ENCODE measurements around the gene NRIP1. TPM values are rescaled to one million over a fixed set of nuclear protein-coding genes. Genes with fewer than 3 reads are reported as not detected.

Gene NRIP1
- total RNA-seq, 4 donors from 2014 or later: 31.0 to 33.0 (median 32.2) TPM

- no peak for TF ChIP-seq EP300 (IDR thresholded peaks at IDR 0.05)
- no peak for TF ChIP-seq POLR2A (IDR thresholded peaks at IDR 0.05)
- TF ChIP-seq CTCF (IDR thresholded peaks at IDR 0.05): no peak
- H3K9me3 ChIP-seq: peaks cover 0 to 4% (median 0%) of the 10 kb centered on the region in 4 donors
- DNase-seq (ENCODE audit: low spot score in 2 of 2): no peak
- no peaks in the 10 kb centered on the region for H3K36me3 ChIP-seq
- H3K4me1 ChIP-seq: peaks cover 0 to 16% (median 0%) of the 10 kb centered on the region in 4 donors
- no peak overlapping the region for H3K27ac ChIP-seq
- no peak overlapping the region for H3K4me3 ChIP-seq
- WGBS, 2 donors: 78 to 79% methylated on average over 2 of the region's 2 CpGs
- H3K27me3 ChIP-seq: no peaks in the 10 kb centered on the region
Observed at GRCh38 chr21:15018382-15018781, 46.4 kb downstream of the NRIP1 start.

GRCh38 chr21:15015622-15016471, 49.0 kb downstream of the NRIP1 start:
- WGBS, 2 donors: 66 to 78% methylated on average over 5 of the region's 5 CpGs
- H3K36me3 ChIP-seq: peaks cover 0 to 5% (median 0%) of the 10 kb centered on the region in 3 donors
- no peak overlapping the region for H3K27ac ChIP-seq
- H3K9me3 ChIP-seq: no peaks in the 10 kb centered on the region
- no peaks in the 10 kb centered on the region for H3K27me3 ChIP-seq
- no peak overlapping the region for H3K4me3 ChIP-seq
- TF ChIP-seq POLR2A (IDR thresholded peaks at IDR 0.05) (no peak), CTCF (IDR thresholded peaks at IDR 0.05) (no peak)
- peaks cover 0 to 16% (median 0%) of the 10 kb centered on the region in 4 donors for H3K4me1 ChIP-seq
- DNase-seq (ENCODE audit: low spot score in 2 of 2): no peak

GRCh38 chr21:15014221-15014620, 50.6 kb downstream of the NRIP1 start:
- Histone ChIP-seq H3K4me1 (peaks cover 0 to 16% (median 0%) of the 10 kb centered on the region in 4 donors), H3K36me3 (peaks cover 0 to 9% (median 0%) of the 10 kb centered on the region in 3 donors), H3K27me3 (no peaks in the 10 kb centered on the region), H3K4me3 (no peak overlapping the region), H3K9me3 (no peaks in the 10 kb centered on the region), H3K27ac (no peak overlapping the region)
- 48 to 54% methylated on average over 2 of the region's 2 CpGs for WGBS, 2 donors
- TF ChIP-seq POLR2A (IDR thresholded peaks at IDR 0.05) (no peak), CTCF (IDR thresholded peaks at IDR 0.05) (no peak), EP300 (IDR thresholded peaks at IDR 0.05) (no peak)
- DNase-seq (ENCODE audit: low spot score in 2 of 2): no peak

- WGBS, 2 donors: 74 to 78% methylated on average over 2 of the region's 2 CpGs
- no peaks in the 10 kb centered on the region for H3K9me3 ChIP-seq
- no peak for TF ChIP-seq CTCF (IDR thresholded peaks at IDR 0.05)
- TF ChIP-seq POLR2A (IDR thresholded peaks at IDR 0.05): no peak
- no peak for TF ChIP-seq EP300 (IDR thresholded peaks at IDR 0.05)
- H3K27ac ChIP-seq: no peak overlapping the region
- H3K36me3 ChIP-seq: peaks cover 0 to 17% (median 0%) of the 10 kb centered on the region in 3 donors
- H3K4me3 ChIP-seq: no peak overlapping the region
- no peaks in the 10 kb centered on the region for H3K27me3 ChIP-seq
- H3K4me1 ChIP-seq: peaks cover 0 to 10% (median 0%) of the 10 kb centered on the region in 4 donors
- DNase-seq (ENCODE audit: low spot score in 2 of 2): no peak
Observed at GRCh38 chr21:15011967-15012366, 52.8 kb downstream of the NRIP1 start.

GRCh38 chr21:15010645-15011044, 54.2 kb downstream of the NRIP1 start:
- TF ChIP-seq POLR2A (IDR thresholded peaks at IDR 0.05): no peak
- TF ChIP-seq CTCF (IDR thresholded peaks at IDR 0.05): no peak
- TF ChIP-seq EP300 (IDR thresholded peaks at IDR 0.05): no peak
- H3K9me3 ChIP-seq: no peaks in the 10 kb centered on the region
- peaks cover 0 to 17% (median 0%) of the 10 kb centered on the region in 3 donors for H3K36me3 ChIP-seq
- DNase-seq (ENCODE audit: low spot score in 2 of 2): no peak
- no peaks in the 10 kb centered on the region for H3K27me3 ChIP-seq
- peaks cover 0 to 23% (median 2%) of the 10 kb centered on the region in 4 donors for H3K4me1 ChIP-seq
- H3K4me3 ChIP-seq: no peak overlapping the region
- H3K27ac ChIP-seq: no peak overlapping the region
- WGBS, 2 donors: 63 to 64% methylated on average over 4 of the region's 4 CpGs

All from tibial nerve (tissue), 4 donors.